Measurements from ENCODE around the gene FOXG1. TPM values are rescaled to one million over a fixed set of nuclear protein-coding genes. Genes with fewer than 3 reads are reported as not detected.

FOXG1 gene
- total RNA-seq, 2 experiments from 2014 or later = not detected

GRCh38 chr14:28773861-28774691, 7.5 kb downstream of the FOXG1 start:
- DNase-seq = no peak
- no peaks in the 10 kb centered on the region for H3K4me1 Mint-ChIP-seq (ENCODE audit: low read depth)
- no peak overlapping the region for H3K27ac Mint-ChIP-seq
- H3K36me3 Mint-ChIP-seq = peaks cover 5% of the 10 kb centered on the region
- POLR2A ChIA-PET = no interaction called here
- H3K9me3 Mint-ChIP-seq = no peaks in the 10 kb centered on the region
- CTCF ChIA-PET = interaction anchor here (0.6 to 1.9 kb wide), 2 partner anchors 17 to 768 kb away, joined by 4 to 5 read pairs; no protein-coding TSS in a partner anchor
- peaks cover 45% of the 10 kb centered on the region for H3K27me3 Mint-ChIP-seq
- no peak overlapping the region for H3K4me3 Mint-ChIP-seq
- intact Hi-C loops (cut with micrococcal nuclease) = no loop called here

DNA sequence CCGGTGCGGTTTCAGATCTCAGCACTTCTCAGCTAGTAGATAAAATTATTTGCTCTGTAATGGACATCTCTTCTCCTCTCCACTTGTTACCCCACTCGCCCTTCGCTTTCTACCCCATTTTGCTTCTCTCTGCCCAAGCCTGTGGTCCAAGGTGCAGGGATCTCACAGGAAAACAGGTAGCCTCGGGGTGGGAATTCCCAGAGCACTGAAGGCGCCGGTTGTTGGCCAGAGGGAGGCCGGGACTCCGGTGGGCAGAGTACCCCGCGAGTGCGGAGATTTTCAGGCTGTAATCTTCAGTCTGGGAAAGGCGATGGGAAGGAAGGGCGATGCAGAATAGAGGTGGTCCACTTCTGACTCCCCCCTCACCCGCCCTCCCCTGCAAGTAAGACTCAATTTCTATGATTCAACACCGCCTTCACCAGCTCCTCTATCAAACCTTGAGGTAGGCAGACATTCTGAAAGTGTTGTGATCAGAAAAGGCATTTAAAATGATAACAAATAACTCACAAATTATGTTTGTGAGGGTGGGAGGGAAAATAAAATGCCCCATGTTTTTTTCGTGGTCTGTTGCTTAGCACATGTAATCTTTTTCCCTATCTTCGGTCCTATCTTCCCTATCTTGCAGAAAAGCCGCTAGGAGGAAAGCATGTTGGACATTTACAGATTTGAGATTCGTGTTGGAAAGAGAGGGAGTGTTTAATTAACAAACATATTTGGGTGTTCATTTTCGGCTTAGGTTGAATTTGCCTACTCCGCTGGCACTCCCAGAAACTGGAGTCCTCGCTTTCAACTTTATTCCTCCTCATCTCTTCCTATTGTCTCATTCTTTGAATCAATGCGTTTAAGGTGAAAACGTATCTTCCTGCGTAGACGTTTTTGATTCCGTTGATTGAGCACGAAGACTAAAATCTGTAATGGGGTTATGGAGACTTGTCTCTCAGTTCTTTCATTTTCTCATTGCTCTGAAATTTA, 8.5 kb downstream of the FOXG1 start:
- CTCF ChIA-PET = interaction anchor here (0.6 to 1.9 kb wide), 2 partner anchors 18 to 767 kb away, joined by 4 to 5 read pairs; no protein-coding TSS in a partner anchor
- no peaks in the 10 kb centered on the region for H3K9me3 Mint-ChIP-seq
- H3K27me3 Mint-ChIP-seq = peaks cover 46% of the 10 kb centered on the region
- DNase-seq = no peak
- H3K36me3 Mint-ChIP-seq = peaks cover 5% of the 10 kb centered on the region
- no peak overlapping the region for H3K27ac Mint-ChIP-seq
- no peaks in the 10 kb centered on the region for H3K4me1 Mint-ChIP-seq (ENCODE audit: low read depth)
- no peak overlapping the region for H3K4me3 Mint-ChIP-seq
- intact Hi-C loops (cut with micrococcal nuclease) = no loop called here
- POLR2A ChIA-PET = no interaction called here

DNA sequence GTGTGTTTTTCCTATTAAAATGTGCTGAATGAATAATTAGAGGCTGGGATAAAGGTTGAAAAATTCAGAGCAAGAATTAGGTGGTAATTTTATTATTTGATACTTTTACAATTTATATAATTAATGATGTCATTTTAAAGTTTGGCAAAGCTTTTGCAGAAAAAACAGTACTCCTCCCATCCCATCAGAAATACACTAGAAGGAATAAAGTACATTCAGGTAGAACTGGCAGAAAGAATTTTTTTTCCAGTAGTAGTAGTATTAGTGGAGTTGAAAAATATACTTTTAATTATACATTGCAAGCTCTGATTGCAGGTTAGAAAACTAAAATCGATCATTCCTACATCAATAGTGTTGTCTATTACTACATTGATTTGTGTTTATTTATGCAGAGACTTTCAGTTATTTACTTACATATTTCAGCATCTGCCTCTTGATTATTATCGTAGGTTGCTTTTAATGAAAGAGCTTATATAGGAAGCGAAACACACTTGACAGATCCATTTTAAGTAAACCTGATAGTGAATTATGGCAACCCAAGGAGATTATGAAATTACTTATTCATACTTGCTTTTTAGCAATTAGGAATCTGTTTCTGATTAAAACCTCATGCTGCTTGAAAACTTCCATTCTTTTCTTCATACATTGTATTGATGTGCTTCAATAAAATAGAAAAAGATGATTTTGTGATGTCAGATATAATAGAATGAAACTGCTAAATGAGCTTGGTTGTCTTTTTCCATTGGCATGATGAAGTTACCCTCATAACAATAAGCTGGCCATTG, 10.1 kb downstream of the FOXG1 start:
- no peak overlapping the region for H3K27ac Mint-ChIP-seq
- no peak overlapping the region for H3K4me3 Mint-ChIP-seq
- no peaks in the 10 kb centered on the region for H3K9me3 Mint-ChIP-seq
- no peak for DNase-seq
- H3K4me1 Mint-ChIP-seq (ENCODE audit: low read depth) = no peaks in the 10 kb centered on the region
- H3K36me3 Mint-ChIP-seq = peaks cover 5% of the 10 kb centered on the region
- POLR2A ChIA-PET = no interaction called here
- peaks cover 42% of the 10 kb centered on the region for H3K27me3 Mint-ChIP-seq
- CTCF ChIA-PET = no interaction called here
- intact Hi-C loops (cut with micrococcal nuclease) = no loop called here

DNA sequence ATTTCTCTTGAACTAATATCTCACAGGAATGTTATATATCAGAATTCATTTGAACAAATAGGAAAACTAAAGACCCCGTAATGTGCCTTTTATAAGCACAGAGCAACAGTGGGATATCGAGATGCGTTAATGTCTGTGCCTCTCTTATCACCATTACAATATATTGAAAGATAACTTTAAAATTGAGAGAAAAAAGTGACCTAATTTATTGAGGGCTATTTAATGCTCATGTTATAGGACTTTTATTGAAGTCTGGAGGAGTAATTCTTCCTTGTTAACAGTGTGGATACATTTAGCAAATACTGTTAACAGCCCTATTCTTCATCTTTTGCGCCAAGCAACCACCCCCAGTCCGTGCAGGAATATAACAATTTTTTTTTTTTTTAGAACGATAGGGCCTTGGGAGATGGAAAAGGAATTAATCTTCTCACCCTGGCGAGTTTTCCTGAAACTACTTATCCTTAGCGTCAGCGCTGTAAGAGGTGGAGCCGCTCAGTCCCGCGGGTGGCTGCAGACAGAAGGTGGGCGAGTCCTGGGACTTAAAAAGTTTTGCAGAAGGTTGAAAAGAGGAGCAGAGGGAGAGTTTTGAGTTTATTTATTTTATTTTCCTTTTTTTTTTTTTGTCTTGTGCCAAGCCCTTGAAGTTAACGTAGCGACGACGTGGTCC, 11.0 kb downstream of the FOXG1 start:
- no peaks in the 10 kb centered on the region for H3K9me3 Mint-ChIP-seq
- H3K27me3 Mint-ChIP-seq = peaks cover 39% of the 10 kb centered on the region
- POLR2A ChIA-PET = no interaction called here
- CTCF ChIA-PET = interaction anchor here (0.6 kb wide), 1 partner anchor 759 kb away, joined by 3 read pairs; no protein-coding TSS in a partner anchor
- H3K4me3 Mint-ChIP-seq = no peak overlapping the region
- H3K4me1 Mint-ChIP-seq (ENCODE audit: low read depth) = no peaks in the 10 kb centered on the region
- intact Hi-C loops (cut with micrococcal nuclease) = no loop called here
- H3K36me3 Mint-ChIP-seq = peaks cover 5% of the 10 kb centered on the region
- H3K27ac Mint-ChIP-seq = no peak overlapping the region
- no peak for DNase-seq

DNA sequence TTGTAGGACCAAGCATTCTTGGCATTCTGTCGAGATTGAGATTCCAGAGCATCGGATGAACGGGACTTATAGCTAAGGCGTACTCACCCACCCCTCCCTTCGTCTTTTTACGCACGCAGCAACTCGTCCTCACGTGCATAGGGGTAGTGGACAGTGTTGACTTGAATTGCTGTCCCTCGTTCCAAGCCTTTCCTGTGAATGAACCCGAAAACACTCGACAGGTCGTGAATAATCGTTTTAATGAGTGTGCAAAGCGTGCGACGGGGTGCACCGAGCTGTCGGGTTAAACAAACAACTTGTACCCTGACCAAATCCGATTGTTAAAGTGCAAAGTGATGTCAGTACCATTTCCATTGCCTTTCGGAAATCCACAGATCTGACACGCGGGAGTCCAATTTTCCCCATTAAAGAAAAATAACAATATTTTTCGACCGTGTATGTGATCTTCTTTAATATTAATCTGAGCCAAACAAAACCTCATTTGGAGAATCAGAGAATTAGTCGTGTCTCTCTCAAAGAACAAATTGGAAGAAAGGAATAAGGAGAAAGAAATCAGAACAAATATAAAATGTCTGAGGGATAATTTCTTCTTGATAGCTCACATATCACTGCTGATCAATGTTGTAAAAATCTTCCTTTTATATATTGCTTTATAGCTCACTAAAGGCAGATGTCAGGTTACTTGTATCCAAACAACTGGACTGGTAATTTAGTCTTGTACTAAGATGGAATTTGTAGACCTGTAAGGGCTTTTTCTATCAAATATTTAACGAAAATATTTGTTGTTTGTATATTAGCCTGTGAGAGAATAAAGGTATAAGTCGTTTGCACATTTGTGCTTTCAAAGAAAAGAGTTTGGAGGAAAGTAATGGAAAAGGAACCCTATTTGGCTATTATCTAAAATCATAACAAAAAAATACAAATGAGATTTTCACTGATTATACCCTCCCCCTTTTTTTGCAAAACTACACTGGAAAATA, 11.8 kb downstream of the FOXG1 start:
- no peak overlapping the region for H3K27ac Mint-ChIP-seq
- peaks cover 33% of the 10 kb centered on the region for H3K27me3 Mint-ChIP-seq
- no peaks in the 10 kb centered on the region for H3K4me1 Mint-ChIP-seq (ENCODE audit: low read depth)
- ChIA-PET CTCF (interaction anchor here (0.6 kb wide), 1 partner anchor 758 kb away, joined by 3 read pairs; no protein-coding TSS in a partner anchor), POLR2A (no interaction called here)
- no peak for DNase-seq
- H3K36me3 Mint-ChIP-seq = peaks cover 5% of the 10 kb centered on the region
- no peak overlapping the region for H3K4me3 Mint-ChIP-seq
- intact Hi-C loops (cut with micrococcal nuclease) = no loop called here
- no peaks in the 10 kb centered on the region for H3K9me3 Mint-ChIP-seq

DNA sequence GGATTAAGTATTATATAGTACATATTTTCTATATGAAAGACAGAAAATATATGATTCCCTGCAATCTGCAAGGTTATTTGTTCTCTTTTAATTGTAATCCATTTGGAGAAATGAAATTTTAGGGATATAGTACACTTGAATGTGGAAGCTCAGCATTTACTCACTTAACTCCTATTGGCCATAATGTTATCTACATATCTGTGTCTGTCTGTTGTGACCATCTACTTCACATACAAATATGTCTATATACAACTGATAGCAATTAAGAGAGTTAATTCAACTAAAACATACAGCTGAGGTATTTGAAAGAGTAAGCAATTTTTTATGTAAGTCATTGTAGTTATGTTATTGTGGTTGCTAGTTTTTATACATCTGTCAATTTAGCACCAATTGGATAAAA, 12.9 kb downstream of the FOXG1 start:
- POLR2A ChIA-PET = no interaction called here
- H3K4me1 Mint-ChIP-seq (ENCODE audit: low read depth) = peaks cover 4% of the 10 kb centered on the region
- peaks cover 1% of the 10 kb centered on the region for H3K36me3 Mint-ChIP-seq
- CTCF ChIA-PET = no interaction called here
- no peaks in the 10 kb centered on the region for H3K9me3 Mint-ChIP-seq
- peaks cover 34% of the 10 kb centered on the region for H3K27me3 Mint-ChIP-seq
- DNase-seq = no peak
- no peak overlapping the region for H3K4me3 Mint-ChIP-seq
- no peak overlapping the region for H3K27ac Mint-ChIP-seq
- intact Hi-C loops (cut with micrococcal nuclease) = no loop called here

DNA sequence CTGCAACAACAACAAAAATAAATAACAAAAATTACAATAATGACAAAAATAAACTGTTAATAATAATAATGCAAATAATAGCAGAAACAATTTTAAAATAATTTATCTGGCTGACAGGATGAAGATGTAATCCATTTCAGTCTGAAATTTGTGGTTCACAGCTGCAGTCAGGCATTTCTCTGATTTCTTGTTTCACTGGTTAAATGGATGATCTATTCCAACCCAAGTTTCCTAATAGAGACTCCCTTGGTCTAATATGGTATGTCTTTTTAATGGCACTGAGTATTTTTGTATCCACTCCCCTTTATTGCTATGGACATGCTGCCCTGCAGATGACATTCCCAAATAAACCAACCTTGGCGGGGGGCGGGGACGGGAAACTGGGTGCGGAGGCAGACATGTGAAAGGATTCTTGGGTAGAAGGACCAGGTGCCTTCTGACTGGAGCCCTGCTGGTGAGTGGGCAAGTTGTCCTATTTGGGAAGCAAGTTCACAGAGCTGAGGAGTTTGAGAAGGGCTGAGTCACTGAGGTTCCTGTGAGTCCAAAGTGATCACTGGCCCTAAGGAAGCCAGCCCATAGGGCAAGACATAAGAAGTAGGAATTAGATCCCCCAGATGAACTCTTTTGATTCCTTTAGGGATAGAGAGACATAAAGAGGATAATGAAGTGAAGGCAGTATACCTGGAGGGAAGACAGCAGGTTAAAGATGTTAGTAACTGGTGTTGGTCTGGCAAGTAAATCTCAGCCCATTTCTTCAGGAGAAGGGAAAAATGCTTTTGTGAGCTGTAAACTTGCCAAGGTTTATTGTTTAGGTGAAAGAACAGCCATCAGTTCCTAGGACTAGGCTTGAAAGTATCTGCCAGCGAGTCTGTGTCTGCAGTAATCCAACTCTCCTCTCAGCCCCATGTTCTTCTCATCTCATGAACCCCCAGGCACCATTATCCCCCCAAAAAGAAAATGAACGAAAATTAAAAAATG, 14.5 kb downstream of the FOXG1 start:
- DNase-seq = no peak
- ChIA-PET CTCF (no interaction called here), POLR2A (no interaction called here)
- Mint-ChIP-seq H3K27me3 (peaks cover 29% of the 10 kb centered on the region), H3K4me1 (ENCODE audit: low read depth) (peaks cover 8% of the 10 kb centered on the region), H3K27ac (no peak overlapping the region), H3K36me3 (peaks cover 5% of the 10 kb centered on the region), H3K9me3 (peaks cover 3% of the 10 kb centered on the region), H3K4me3 (no peak overlapping the region)
- intact Hi-C loops (cut with micrococcal nuclease) = no loop called here

DNA sequence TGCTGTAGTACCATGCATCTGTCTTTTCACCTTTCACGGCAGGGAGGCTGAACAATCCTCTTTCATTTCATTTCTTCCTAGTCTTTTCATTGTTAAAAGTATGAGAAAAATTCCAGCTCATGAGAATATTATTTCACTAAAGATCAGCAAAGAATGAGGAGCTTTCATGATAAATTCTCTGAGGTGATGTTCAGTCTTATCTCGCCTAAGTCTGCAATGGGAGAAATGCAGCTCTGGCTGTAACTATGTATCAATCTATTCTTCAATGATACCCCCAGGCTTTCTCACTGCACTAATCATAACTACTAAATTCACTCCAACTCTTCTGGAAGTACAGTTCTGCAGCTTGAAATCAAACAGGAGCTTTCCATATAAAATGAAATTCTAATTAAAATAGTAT, 15.7 kb downstream of the FOXG1 start:
- H3K4me1 Mint-ChIP-seq (ENCODE audit: low read depth) = peaks cover 8% of the 10 kb centered on the region
- H3K4me3 Mint-ChIP-seq = no peak overlapping the region
- peaks cover 29% of the 10 kb centered on the region for H3K27me3 Mint-ChIP-seq
- DNase-seq = no peak
- POLR2A ChIA-PET = no interaction called here
- intact Hi-C loops (cut with micrococcal nuclease) = no loop called here
- H3K27ac Mint-ChIP-seq = no peak overlapping the region
- peaks cover 6% of the 10 kb centered on the region for H3K36me3 Mint-ChIP-seq
- peaks cover 7% of the 10 kb centered on the region for H3K9me3 Mint-ChIP-seq
- CTCF ChIA-PET = no interaction called here

- Mint-ChIP-seq H3K9me3 (peaks cover 7% of the 10 kb centered on the region), H3K36me3 (peaks cover 5% of the 10 kb centered on the region), H3K27me3 (peaks cover 23% of the 10 kb centered on the region), H3K4me3 (no peak overlapping the region), H3K4me1 (ENCODE audit: low read depth) (peaks cover 8% of the 10 kb centered on the region), H3K27ac (no peak overlapping the region)
- DNase-seq = no peak
- ChIA-PET CTCF (no interaction called here), POLR2A (no interaction called here)
- intact Hi-C loops (cut with micrococcal nuclease) = no loop called here
Observed at GRCh38 chr14:28783664-28784063, 17.1 kb downstream of the FOXG1 start.
